Spleen (tissue), 11 donors: ENCODE data around the gene IFITM10. TPM values are rescaled to one million over a fixed set of nuclear protein-coding genes. Genes with fewer than 3 reads are reported as not detected.

ENCODE experiments used
- DNase-seq: peaks from one replicate; pipeline ENCODE4 v3.0.0-alpha.2; 2020
- H3K27ac ChIP-seq, 8 donors: fragments of 200-600 bp; sonication (generic) in 7 of 8; 1 replicate in 4 of 8; 2 replicates in 4 of 8; pipeline versions ENCODE4 v1.5.0 to v1.8.0; 2016 to 2021; ENCODE audit warnings: inconsistent platforms in 4 of 8, mild to moderate bottlenecking in 4 of 8, moderate library complexity in 1 of 8
- H3K27me3 ChIP-seq, 7 donors: fragments of 200-600 bp; sonication (generic) in 6 of 7; replicated peaks in 1 of 7; 1 replicate in 4 of 7; 2 replicates in 3 of 7; pipeline versions ENCODE4 v1.5.0 to v1.8.0; 2016 to 2021; ENCODE audit warnings: inconsistent platforms in 3 of 7, mild to moderate bottlenecking in 1 of 7
- H3K36me3 ChIP-seq, 6 donors: fragments of 200-600 bp; sonication (generic) in 5 of 6; 1 replicate in 4 of 6; 2 replicates in 2 of 6; pipeline versions ENCODE4 v1.5.0 to v1.8.0; 2016 to 2021; ENCODE audit warnings: inconsistent platforms in 2 of 6
- H3K4me1 ChIP-seq, 6 donors: fragments of 200-600 bp; sonication (generic) in 5 of 6; 1 replicate in 3 of 6; 2 replicates in 3 of 6; pipeline versions ENCODE4 v1.5.0 to v1.8.0; 2016 to 2021; ENCODE audit warnings: inconsistent platforms in 3 of 6
- H3K4me3 ChIP-seq, 8 donors: fragments of 200-600 bp; sonication (generic) in 7 of 8; 1 replicate in 4 of 8; 2 replicates in 4 of 8; pipeline versions ENCODE4 v1.5.0 to v1.8.0; 2016 to 2021; ENCODE audit warnings: inconsistent platforms in 4 of 8, mild to moderate bottlenecking in 4 of 8, moderate library complexity in 2 of 8
- H3K9me3 ChIP-seq, 8 donors: fragments of 200-600 bp; sonication (generic) in 7 of 8; 1 replicate in 4 of 8; 2 replicates in 4 of 8; pipeline versions ENCODE4 v1.5.0 to v1.8.0; 2016 to 2021; ENCODE audit warnings: inconsistent platforms in 4 of 8
- POLR2A ChIP-seq, 3 donors: fragments of 450-650 bp; IDR thresholded peaks; one replicate each; pipeline ENCODE4 v1.5.1; 2017; ENCODE audit warnings: antibody characterized with exemption in 3 of 3, mild to moderate bottlenecking in 1 of 3
- POLR2AphosphoS5 ChIP-seq, 3 donors: sonication (generic); formaldehyde crosslinking; IDR thresholded peaks; one replicate each; pipeline ENCODE4 v1.5.1; 2017; ENCODE audit warnings: antibody characterized with exemption in 3 of 3
- WGBS, 5 donors: extraction: QIAGEN DNeasy Blood & Tissue Kit in 3 of 5; methylation state at CpG; one replicate each; pipeline versions ENCODE4 v1.1.5 to v1.1.7; 2013 to 2018; 5-methylcytosine and 5-hydroxymethylcytosine counted together
- intact Hi-C: fragments of 100-400 bp; cut with DNase I; formaldehyde crosslinking; loops from one replicate; pipeline ENCODE4 v1.15.0; 2023; ENCODE audit warnings: low total_unique reads
- polyA plus RNA-seq, 3 donors: library from polyadenylated mRNA; stranded (reverse); fragments of 200-250 nt; gene quantifications; one replicate each; pipeline ENCODE4 v1.2.1, GENCODE V29; 2013
- total RNA-seq, 7 donors: library from RNA; depleted of rRNA in 3 of 7; stranded (reverse); fragments of >200 nt in 3 of 7; fragmentation: NEBNext Ultra II Directional in 4 of 7; extraction: Animal tissue kit (Norgen Biotek cat#: 25700) in 4 of 7; gene quantifications; one replicate each; pipeline versions ENCODE4 v1.1.0 to v1.2.1, GENCODE V29; 2016 to 2021
- TF ChIP-seq, protein P1 (sequence below), 11 experiments: fragments of 200-600 bp in 7 of 11; fragments of 450-650 bp in 4 of 11; sonication (generic) in 4 of 11; IDR thresholded peaks in 8 of 11; conservative IDR thresholded peaks in 3 of 11; 1 replicate in 7 of 11; 2 replicates in 4 of 11; pipeline versions ENCODE4 v1.4.0 to v1.8.0; 2016 to 2021; ENCODE audit warnings: antibody characterized with exemption in 11 of 11, inconsistent platforms in 4 of 11, mild to moderate bottlenecking in 1 of 11
- donor health status: healthy with polysubstance abuse.
- donor health status: DM: no; HTN: no; CAD: no; lungs with moderate emphysema.
- donor health status: DM: no; HTN: no; CAD: no.
- donor health status: Bipolar disorder and iron deficiency.
- donor health status: healthy.
- donor health status: DM: no; HTN: no; CAD: no.
- donor health status: DM: yes; HTN: yes; CAD: no.

IFITM10 gene
- total and polyA plus RNA-seq, 10 donors: 0.80 to 41.6 (median 7.3) TPM

DNA sequence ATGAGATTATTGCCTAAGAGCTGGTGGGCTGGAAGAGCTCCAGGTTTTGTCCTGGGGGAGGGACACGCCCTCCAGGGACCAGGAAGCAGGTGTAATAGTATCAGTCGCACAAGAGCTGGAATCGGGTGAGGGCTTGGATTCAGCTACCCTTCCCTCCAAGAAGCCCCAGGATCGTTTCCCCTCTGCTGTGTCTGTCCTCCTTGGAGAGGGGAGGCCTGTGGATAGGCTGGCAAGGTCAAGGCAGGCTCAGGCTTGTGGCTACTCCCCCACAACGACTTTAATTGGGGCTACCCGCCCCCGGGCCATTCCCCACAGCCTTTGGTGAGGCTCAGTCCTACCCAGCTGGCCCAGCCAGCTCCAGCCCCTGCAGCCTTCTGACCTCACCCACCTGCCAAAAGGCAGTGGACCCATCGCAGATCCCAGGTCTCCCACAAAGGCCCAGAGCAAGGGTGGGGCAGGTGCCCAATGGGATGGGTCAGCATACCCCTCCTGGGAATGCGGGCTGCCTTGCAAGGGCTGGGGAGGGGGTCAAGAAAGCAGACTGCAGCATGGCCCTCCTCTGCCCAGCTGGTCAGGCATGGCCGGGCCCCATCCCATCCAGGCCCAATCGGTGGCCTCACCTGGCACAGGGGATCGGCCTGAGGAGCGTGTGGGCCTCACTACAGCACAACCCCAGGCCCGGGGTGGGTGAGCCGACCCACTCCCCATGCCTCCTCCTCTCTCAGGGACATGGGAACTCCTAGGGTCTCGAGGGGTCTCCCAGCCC lies 12.3 kb upstream of the IFITM10 start:
- intact Hi-C loops: no loop called here
- DNase-seq: peak; percentile 83
- H3K36me3 ChIP-seq: peaks cover 0 to 44% (median 8%) of the 10 kb centered on the region in 6 donors
- 16 to 40% (median 26%) methylated on average over 8 to 16 of the region's 16 CpGs for WGBS, 5 donors
- H3K27ac ChIP-seq: peak overlapping the region; percentile 90 to 99 (median 94)
- H3K27me3 ChIP-seq: no peaks in the 10 kb centered on the region
- H3K4me3 ChIP-seq: peak overlapping the region; percentile 82 to 99 (median 95)
- H3K4me1 ChIP-seq: peaks cover 53 to 68% (median 64%) of the 10 kb centered on the region in 6 donors
- TF ChIP-seq, protein P1, sequence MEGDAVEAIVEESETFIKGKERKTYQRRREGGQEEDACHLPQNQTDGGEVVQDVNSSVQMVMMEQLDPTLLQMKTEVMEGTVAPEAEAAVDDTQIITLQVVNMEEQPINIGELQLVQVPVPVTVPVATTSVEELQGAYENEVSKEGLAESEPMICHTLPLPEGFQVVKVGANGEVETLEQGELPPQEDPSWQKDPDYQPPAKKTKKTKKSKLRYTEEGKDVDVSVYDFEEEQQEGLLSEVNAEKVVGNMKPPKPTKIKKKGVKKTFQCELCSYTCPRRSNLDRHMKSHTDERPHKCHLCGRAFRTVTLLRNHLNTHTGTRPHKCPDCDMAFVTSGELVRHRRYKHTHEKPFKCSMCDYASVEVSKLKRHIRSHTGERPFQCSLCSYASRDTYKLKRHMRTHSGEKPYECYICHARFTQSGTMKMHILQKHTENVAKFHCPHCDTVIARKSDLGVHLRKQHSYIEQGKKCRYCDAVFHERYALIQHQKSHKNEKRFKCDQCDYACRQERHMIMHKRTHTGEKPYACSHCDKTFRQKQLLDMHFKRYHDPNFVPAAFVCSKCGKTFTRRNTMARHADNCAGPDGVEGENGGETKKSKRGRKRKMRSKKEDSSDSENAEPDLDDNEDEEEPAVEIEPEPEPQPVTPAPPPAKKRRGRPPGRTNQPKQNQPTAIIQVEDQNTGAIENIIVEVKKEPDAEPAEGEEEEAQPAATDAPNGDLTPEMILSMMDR (IDR thresholded peaks at IDR 0.05 in 8 of 11, conservative IDR thresholded peaks at IDR 0.05 in 3 of 11): no peak
- TF ChIP-seq POLR2A (IDR thresholded peaks at IDR 0.05) (no peak), POLR2AphosphoS5 (IDR thresholded peaks at IDR 0.05) (peak; percentile 48 to 87 (median 70))
- H3K9me3 ChIP-seq: no peaks in the 10 kb centered on the region

DNA sequence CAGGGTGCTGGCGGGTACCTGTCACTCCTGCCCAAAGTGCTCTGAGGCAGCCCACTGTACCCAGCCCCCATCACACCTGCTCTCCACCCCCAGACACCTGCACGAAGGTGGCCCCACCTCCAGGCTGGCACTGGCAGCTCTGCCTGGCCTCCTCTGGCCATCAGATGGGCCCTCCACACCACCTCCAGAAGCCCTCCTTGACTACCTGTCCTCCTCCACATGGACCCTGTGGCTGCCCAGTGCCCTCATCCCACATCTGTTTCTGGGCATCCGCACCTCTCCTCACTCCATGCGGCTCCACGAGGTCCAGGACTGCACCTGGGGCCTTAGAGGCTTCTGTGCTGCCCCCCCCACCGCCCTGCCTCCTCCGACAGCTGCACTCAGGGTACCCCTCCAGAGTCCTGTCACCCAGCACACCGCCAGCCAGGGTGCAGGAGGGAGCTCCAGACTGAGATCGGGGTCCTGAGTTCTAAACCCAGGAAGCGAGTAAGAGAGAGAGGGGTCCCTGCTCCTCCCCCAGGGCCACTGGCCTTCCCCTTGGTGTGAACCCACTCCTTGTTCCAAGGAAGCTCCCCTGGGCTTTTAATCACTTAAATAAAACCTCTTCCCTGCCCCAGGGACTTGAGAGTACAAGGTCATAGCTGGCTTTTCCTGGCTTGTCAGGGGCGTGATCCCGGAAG lies 11.6 kb upstream of the IFITM10 start:
- Histone ChIP-seq H3K9me3 (no peaks in the 10 kb centered on the region), H3K27ac (peak overlapping the region; percentile 90 to 99 (median 94)), H3K27me3 (no peaks in the 10 kb centered on the region), H3K4me1 (peaks cover 60 to 75% (median 71%) of the 10 kb centered on the region in 6 donors), H3K36me3 (peaks cover 0 to 51% (median 14%) of the 10 kb centered on the region in 6 donors), H3K4me3 (peak overlapping the region; percentile 82 to 99 (median 95))
- WGBS, 5 donors: 50 to 66% (median 59%) methylated on average over 8 to 12 of the region's 12 CpGs
- peak; percentile 81 for DNase-seq
- TF ChIP-seq POLR2A (IDR thresholded peaks at IDR 0.05) (no peak), POLR2AphosphoS5 (IDR thresholded peaks at IDR 0.05) (no peak)
- TF ChIP-seq, protein P1 (IDR thresholded peaks at IDR 0.05 in 8 of 11, conservative IDR thresholded peaks at IDR 0.05 in 3 of 11): no peak
- intact Hi-C loops: no loop called here

DNA sequence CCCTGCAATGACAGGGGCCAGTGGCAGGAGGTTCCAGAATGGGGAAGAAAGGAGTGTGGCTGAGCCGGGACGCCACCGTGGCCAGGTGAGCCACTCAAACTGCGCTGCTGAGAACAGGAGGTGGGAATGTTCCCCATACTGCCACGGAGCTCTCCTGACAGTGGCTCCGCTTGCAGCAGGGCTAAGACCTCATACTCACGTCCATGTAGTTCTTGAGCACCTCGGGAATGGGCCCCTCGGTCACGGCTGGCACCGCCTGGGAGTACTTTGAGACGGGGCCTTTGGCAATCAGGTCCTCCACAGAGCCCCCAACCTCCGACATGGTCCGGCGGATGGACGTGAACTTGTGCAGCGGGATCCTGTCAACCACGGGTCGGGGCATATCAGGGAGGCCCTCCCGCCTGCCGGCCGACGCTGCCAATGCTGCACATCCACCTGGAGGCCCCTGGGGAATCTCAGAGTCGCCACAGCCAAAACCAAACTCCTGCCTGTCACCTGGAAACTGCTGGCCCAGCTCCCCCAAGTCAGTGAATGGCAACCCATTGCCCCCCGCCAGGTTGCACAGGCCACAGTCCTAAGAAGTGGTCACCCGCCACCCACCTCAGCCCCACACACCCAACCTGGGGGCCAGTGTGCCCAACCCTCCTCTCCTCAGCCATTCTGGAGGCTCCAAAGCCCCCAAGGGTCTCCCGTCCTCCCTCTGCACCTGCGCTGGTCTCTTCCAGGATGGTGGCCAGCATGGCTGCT lies 10.9 kb upstream of the IFITM10 start:
- no peaks in the 10 kb centered on the region for H3K9me3 ChIP-seq
- intact Hi-C loops: no loop called here
- peak overlapping the region; percentile 90 to 99 (median 94) for H3K27ac ChIP-seq
- peaks cover 0 to 59% (median 20%) of the 10 kb centered on the region in 6 donors for H3K36me3 ChIP-seq
- DNase-seq: peak; percentile 82
- H3K27me3 ChIP-seq: no peaks in the 10 kb centered on the region
- H3K4me1 ChIP-seq: peaks cover 67 to 82% (median 78%) of the 10 kb centered on the region in 6 donors
- TF ChIP-seq, protein P1 (IDR thresholded peaks at IDR 0.05 in 8 of 11, conservative IDR thresholded peaks at IDR 0.05 in 3 of 11): no peak
- TF ChIP-seq POLR2A (IDR thresholded peaks at IDR 0.05) (no peak), POLR2AphosphoS5 (IDR thresholded peaks at IDR 0.05) (no peak)
- 60 to 91% (median 74%) methylated on average over 21 to 28 of the region's 28 CpGs for WGBS, 5 donors
- H3K4me3 ChIP-seq: peak overlapping the region in 7 of 8 donors; percentile 82 to 99 (median 93)
